GM18517 (cell line): ENCODE data around the gene LRRC37A3.
"Not testable (repeated sequence)": the region's sequence is repeated elsewhere in the genome, so short reads cannot be mapped to it uniquely, and the experiment has no call there.

ENCODE experiments used
- ATAC-seq: cut with Tn5 transposase; IDR thresholded peaks from one replicate; pipeline ENCODE4 v1.9.1; 2021; ENCODE audit warnings: mild to moderate bottlenecking, moderate library complexity; ENCODE audit not compliant: unreplicated experiment

Gene LRRC37A3

DNA sequence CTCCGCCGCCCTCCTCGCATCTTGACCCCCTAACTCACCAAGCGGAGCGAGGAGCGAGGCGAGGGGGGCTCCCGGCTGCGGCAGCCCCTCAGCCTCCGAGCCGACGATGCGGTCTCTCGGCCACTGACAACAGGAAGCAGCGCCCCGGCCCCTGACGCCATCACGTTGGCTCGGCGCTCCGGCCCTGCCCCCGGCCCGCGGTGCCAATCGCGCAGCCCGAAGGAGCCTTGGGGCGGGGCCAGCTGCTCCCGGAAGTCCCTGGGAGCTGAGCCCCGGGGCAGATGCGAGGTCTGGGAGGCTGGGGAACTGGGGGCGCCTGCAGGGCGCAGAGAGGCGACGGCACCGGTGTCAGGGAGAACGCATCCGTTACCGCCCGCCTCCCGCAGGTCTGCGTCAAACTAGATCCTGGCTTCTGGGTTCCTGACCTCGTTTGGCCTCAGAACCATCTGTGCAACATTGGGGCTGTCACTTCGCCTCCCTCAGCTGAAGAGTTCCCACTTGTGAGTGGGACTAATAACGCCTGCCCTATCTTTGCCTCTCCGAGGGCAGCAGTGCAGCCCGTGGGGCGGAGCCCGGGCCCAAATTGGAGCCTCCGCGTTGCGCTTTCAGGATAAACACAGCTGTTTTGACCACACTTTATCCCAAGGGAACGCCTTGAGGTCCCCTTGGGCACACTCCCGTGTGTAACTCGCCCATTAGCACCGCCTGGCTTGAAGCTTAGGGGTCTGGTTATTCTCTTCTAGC lies 82.1 kb downstream of the LRRC37A3 start:
- peak; percentile 87 for ATAC-seq

DNA sequence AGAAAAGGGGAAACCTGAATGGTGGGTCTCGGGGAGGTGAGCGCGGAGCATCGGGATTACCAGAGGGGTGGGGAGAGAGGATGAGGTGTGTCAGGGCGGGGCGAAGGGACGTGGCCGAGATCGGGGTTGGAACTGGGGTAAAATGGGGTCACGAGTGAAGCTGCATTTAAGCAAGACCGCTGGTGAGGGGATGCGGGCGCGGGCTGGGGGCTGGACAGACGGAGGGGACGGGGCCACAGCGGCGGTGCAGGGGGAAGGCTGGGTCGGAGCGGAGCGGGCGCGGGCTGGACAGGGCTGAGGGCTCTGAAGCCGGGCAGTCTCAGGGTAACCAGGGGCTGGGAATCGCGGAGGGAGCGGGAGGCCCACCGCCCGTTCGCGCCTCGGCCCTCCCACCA lies 82.7 kb downstream of the LRRC37A3 start:
- ATAC-seq = peak; percentile 41

DNA sequence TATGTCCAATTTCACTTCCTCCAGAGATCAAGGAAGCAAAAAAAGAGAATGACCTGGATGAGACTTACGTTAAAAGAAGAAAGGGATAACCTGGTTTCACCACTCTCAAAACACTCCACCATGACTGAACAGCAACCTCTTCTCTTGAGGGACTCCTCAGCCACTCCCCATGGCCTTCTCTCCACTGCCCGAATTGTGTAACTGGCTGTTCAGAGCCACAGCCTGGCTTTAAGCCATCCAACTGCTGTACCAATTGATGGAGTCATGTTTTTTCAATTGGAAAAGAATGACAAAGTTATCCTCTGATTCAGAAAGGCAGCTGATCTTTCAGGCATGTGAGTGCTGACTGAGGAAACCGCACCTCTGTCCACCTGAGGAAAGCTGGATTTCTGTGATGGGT lies 85.2 kb downstream of the LRRC37A3 start:
- not testable (repeated sequence) for ATAC-seq

DNA sequence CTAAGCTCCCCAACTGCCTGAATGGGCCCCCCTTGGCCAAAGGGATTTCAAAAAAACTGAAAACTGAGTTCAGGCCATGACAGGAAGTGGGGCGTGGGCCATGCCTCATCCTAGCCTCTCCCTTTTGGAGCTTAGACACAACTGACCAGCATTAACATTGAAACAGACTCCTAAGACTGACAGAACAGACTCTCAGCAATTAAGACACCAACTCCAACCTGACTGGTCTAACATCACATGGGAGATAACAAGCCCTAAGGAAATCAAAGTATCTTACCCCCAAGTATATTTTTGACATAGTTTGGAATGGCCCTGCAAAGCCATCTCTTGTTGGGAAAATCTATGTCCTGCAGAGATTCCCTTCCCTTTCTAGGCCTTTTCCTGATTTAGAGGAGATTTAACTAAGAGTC lies 88.6 kb downstream of the LRRC37A3 start:
- ATAC-seq = not testable (repeated sequence)

DNA sequence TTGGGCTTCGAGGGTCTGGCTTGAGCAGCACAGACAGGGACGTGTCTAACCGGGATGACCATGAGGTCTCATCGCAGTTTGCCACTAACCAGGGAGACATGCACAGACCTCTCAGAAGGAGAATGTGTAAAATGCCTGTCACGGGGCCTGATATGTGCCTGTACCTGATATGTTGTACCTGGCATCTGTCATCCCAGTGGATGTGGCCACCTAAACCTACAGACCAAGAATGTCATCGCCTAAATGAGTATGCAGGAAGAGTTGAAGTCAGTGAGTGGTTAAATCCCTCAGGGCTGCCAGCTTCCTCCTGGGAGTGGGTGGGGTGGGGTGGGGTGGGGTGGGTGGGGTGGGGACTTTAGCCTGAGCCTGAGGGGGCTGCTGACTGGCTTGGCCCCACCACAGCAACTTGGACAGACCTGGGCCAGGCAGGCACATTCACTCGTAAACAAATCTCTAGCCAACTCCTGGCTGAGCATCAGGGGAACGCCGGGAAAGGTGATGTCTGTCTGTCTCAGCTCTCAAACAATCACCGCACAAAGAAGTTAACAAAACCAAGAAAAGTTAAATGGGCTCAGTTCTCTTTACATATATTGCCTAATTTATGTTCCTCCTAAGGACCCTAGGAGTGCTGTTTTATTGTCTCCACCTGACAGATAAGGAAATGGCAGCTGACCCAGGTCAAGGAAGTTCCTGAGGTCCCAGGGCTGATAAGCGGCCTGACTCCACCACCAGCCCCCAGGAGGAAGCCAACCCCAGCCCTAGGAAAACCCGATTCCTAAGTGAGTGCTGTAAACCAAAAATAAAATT lies 89.3 kb downstream of the LRRC37A3 start:
- not testable (repeated sequence) for ATAC-seq

DNA sequence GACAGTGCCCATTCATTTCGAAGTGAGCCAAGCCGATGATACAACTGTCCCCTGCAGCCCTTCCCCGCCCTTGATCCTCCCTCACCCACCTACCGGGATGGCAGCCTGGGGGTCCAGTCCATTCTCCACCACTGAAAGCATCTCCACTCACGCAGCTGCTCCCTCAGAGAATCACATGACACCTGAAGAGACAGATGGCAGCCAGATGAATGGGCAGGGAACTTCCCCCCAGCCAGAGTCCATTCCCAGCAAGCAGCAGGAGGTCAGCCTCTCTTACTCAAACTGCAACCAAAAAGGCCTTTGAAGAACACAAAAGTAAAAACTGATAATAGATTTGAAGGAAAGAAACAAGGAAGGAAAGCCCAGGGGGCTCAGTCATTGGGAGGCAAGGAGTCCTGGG lies 90.2 kb downstream of the LRRC37A3 start:
- not testable (repeated sequence) for ATAC-seq

DNA sequence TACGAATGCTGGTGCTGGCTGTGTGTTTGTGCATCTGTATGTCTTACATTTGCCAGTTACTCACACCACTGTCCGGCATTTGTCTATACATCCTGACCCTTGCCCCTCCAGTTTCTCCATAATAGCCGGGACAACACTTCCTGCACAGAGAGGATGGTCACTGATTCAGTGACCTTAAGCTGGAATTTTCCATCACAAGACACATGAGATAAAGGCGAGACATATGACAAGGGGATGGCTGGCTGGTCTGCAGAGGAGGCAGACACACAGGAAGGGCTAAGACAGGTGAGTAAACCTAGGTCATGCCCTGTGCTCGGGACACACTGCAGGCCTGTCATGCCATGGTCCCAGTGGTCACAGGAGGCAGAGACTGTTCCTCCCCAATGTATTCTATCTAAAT lies 100.4 kb downstream of the LRRC37A3 start:
- ATAC-seq = not testable (repeated sequence)

DNA sequence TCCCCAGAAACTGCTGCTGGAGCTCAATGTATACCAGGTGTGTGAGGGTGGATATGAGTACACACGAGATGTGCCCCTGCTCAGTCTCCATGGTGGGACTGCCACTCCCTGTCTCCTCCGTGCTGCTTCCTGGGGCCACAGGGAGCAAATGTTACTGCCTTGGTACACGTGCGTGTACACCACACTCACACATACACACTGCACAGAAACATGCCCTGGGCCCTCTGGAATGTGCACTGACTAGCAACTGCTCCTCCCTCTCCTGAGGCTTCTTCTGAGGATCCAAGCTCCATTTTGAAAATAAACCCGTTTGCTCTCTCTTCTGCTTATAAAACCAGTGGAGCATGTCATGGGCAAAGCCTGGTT lies 103.5 kb downstream of the LRRC37A3 start:
- not testable (repeated sequence) for ATAC-seq

DNA sequence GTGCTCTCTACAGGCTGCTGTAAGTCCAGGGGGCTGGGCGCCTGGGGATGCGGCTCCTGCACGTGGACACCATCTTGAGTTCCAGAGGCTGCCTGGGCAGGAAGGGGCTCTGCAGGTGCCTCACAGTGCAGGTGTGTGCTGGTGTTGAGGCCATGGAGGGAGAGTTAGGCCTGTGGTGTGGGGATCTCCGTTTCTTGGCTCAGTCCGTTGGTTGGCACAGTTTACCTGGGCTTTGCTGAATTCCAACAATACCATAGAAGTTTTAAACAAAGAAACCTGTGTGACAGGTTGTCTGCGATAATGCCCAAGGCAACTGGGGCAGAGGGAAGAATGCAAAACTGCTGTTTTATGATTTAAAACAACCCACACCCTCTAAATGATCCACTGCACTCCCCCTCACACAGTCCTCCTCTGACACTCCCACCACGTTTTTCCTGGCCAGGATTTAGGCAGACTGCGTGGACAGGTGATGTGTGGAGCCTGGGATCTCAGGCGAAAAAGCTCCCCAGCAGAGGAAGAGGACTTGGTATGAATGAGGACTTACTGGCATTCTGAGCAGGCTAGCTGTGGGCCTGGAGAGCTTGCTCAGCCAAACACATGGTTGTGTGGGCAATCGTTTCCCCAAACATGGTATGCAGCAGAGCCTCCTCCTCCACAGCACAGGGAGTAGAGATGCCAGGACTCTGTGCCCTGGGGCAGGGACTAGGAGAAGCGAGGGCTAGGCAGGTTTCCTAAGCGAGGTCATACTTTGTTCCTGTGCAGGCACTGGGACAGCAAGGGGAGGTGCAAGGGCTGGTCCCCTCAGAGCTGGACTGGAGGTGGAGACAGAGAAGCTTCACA lies 104.1 kb downstream of the LRRC37A3 start:
- not testable (repeated sequence) for ATAC-seq

DNA sequence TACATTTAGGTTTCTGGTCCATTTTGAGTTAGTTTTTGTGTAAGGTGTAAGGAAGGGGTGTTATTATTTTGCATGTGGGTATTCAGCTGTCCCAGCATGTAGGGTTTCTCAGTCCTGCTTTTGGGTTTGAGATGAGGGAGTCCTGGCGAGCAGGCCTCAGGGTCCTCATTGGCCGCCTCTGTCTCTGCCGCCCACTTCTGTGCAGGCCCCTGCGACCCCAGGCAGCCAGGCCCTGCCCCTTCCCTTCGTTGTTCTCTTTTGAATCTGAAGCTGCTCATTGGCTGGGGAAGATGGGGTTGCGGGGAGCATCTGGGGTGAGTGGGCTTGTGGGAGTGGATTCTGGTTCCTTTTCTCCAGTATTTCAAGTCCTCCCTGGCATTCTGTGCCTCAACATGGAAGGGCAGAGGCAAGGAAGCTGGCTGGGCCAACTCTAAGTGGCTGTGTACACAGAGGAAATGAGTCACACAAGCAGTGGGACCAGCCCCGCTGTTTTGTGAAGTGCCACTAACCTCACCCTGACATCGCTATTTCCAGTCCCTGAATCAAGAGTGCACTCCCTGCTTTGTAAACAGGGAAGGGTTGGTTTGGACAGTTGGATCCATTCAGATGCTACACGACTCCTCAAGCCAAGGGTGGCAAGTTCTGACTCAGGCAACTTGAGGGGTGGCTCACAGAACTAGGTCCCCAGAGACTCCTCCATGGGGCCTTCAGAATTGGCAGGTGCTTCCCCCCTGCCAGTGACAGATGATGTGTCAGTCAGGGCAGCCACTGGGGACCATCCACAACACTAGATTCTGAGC lies 110.9 kb downstream of the LRRC37A3 start:
- peak; percentile 90 for ATAC-seq
